Mucosa of stomach (tissue), 1 donor: ENCODE measurements around the gene RGS12.

Experiments used
- H3K27me3 ChIP-seq: one replicate; pipeline ENCODE4 v1.7.0; 2013; ENCODE audit warnings: mild to moderate bottlenecking, low read length; ENCODE audit not compliant: control insufficient read depth, insufficient read depth
- H3K36me3 ChIP-seq: one replicate; pipeline ENCODE4 v1.7.0; 2013; ENCODE audit warnings: low read length; ENCODE audit not compliant: control insufficient read depth, insufficient read depth
- H3K4me1 ChIP-seq: one replicate; pipeline ENCODE4 v1.7.0; 2013; ENCODE audit warnings: mild to moderate bottlenecking, low read length; ENCODE audit not compliant: control insufficient read depth, insufficient read depth
- H3K4me3 ChIP-seq: one replicate; pipeline ENCODE4 v1.7.0; 2013; ENCODE audit warnings: low read length
- H3K9ac ChIP-seq: one replicate; pipeline ENCODE4 v1.7.0; 2013; ENCODE audit warnings: mild to moderate bottlenecking, low read length, moderate library complexity
- H3K9me3 ChIP-seq: one replicate; pipeline ENCODE4 v1.7.0; 2013; ENCODE audit warnings: mild to moderate bottlenecking, low read length, moderate library complexity; ENCODE audit not compliant: control insufficient read depth
- donor health status: Pancreatic carcinoma.

RGS12 gene

DNA sequence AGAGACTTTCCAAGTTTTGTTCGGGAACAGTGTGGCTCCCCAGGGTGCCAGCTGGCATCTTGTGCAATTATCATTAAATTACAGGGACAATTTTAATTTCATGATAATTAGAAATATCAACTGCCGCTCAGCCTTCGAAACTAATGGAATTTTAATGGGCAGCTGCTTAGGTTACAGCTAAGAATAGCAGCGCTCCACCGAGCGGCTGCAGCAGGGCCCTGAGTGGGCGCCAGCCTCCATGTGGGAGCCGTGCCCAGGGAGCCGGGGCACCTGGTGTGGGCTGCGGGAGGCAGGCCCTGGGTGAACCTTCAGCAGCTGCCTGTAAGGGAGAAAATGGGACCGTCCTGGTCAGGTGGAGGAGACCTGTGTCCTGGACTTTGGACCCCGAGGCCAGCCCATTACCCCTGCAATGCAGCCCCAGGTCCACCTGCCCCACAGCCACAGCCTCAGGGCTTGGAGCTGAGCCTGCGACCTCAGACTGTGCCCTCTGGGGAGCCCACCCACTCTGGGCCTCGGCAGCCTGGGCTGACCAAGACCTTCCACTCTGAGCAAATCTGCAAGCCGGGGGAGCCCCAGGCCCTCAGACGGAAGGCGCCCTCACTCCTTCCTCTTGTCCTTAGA, 22.7 kb upstream of the RGS12 start:
- Histone ChIP-seq H3K36me3 (no peaks in the 10 kb centered on the region), H3K27me3 (no peaks in the 10 kb centered on the region), H3K9ac (no peak overlapping the region), H3K4me3 (no peak overlapping the region), H3K9me3 (no peaks in the 10 kb centered on the region), H3K4me1 (no peaks in the 10 kb centered on the region)

DNA sequence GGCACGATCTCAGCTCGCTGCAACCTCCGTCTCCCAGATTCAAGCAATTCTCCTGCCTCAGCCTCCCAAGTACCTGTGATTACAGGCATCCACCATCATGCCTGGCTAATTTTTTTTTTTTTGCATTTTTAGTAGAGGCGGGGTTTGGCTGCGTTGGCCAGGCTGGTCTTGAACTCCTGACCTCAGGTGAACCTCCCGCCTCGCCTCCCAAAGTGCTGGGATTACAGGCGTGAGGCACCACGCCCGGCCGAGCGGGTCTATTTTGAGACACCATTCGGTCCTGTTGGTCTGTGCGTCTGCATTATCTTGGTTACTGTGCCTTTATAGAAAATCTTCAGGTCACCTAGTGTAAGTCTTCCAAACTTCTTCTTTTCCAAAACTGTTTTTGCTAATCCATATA, 21.7 kb upstream of the RGS12 start:
- Histone ChIP-seq H3K4me1 (no peaks in the 10 kb centered on the region), H3K4me3 (no peak overlapping the region), H3K9ac (no peak overlapping the region), H3K9me3 (no peaks in the 10 kb centered on the region), H3K36me3 (no peaks in the 10 kb centered on the region), H3K27me3 (no peaks in the 10 kb centered on the region)

DNA sequence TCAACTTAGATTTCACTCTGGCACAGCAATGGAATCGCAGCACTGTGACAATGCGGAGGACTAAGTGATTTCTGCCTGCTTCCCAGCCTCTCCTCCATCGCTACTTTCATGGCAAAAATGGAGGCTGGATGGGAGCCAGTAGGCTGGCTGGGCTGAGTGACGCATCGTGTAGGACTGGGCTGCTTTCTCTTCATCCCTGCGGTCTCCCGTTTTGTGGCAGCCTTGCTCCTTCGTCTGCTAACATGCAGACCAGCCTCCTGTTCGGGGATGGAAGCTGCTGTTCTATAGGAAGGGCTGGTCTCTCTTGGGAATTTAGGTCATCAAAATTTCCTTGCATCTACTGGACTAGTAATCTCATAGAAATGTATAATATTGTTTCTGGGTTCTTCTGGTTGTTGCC, 15.8 kb upstream of the RGS12 start:
- Histone ChIP-seq H3K9ac (no peak overlapping the region), H3K4me3 (no peak overlapping the region), H3K9me3 (no peaks in the 10 kb centered on the region), H3K4me1 (no peaks in the 10 kb centered on the region), H3K27me3 (no peaks in the 10 kb centered on the region), H3K36me3 (no peaks in the 10 kb centered on the region)

DNA sequence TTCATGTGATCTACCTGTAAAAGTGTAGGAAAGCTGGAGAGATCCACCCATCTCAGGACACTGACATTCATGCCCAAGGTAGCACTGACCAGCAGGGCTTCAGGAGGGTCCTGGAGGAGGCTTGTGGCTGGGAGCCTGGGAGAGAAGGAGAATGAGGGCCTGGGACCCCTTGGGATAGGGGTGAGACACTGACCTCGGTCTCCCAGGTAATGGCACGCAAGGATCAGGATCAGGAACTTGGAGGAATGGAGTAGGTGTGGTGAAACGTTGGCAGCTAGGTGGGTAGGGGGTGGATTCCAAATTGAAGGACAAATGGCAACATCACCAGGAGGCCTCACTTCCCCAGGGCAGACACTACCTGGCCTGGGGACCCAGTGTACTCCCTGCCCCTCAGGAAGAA, 12.4 kb upstream of the RGS12 start:
- no peak overlapping the region for H3K4me3 ChIP-seq
- H3K4me1 ChIP-seq = no peaks in the 10 kb centered on the region
- no peaks in the 10 kb centered on the region for H3K9me3 ChIP-seq
- H3K27me3 ChIP-seq = peaks cover 11% of the 10 kb centered on the region
- no peaks in the 10 kb centered on the region for H3K36me3 ChIP-seq
- no peak overlapping the region for H3K9ac ChIP-seq

DNA sequence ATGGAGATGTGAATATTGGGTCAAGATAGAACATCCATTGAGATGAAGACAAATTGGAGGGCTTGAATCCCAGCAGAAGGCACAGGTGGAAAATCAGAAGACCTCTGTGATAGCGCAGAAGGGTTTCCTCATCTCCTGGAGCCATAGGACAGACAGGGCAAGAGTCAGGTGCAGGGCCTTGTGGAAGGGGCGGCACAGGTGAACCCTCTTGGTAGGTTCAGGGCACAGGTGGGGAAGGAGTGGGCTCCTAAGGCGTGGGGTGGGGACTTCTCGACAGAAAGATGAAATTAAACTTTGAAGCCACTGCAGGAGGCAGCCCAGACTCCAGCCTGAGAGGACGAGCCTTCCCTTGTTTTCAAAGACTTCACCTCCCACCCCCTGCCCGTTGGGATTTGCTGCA, 9.3 kb upstream of the RGS12 start:
- Histone ChIP-seq H3K9ac (no peak overlapping the region), H3K36me3 (no peaks in the 10 kb centered on the region), H3K4me3 (no peak overlapping the region), H3K4me1 (peaks cover 5% of the 10 kb centered on the region), H3K9me3 (no peaks in the 10 kb centered on the region), H3K27me3 (peaks cover 29% of the 10 kb centered on the region)

DNA sequence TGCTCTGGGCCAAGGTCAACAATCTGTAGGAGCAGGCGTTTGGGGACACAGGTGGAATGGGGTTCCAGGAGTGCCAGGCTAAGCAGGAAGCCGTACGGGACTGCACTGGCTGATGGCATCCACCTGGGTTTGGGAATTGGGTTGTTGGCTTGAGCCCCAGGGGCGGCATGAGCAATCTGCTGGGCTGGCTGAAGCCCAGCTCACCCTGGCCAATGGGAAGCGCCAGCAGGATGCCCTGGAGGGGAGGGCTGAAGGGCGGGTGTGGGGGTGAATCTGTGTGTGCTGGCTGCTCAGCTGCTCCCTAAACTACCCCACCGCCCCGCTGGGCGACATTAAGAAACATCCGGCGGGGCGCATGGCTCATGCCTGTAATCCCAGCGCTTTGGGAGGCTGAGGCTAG, 8.9 kb upstream of the RGS12 start:
- Histone ChIP-seq H3K4me1 (peaks cover 5% of the 10 kb centered on the region), H3K4me3 (no peak overlapping the region), H3K9me3 (no peaks in the 10 kb centered on the region), H3K9ac (no peak overlapping the region), H3K36me3 (no peaks in the 10 kb centered on the region), H3K27me3 (peaks cover 33% of the 10 kb centered on the region)

DNA sequence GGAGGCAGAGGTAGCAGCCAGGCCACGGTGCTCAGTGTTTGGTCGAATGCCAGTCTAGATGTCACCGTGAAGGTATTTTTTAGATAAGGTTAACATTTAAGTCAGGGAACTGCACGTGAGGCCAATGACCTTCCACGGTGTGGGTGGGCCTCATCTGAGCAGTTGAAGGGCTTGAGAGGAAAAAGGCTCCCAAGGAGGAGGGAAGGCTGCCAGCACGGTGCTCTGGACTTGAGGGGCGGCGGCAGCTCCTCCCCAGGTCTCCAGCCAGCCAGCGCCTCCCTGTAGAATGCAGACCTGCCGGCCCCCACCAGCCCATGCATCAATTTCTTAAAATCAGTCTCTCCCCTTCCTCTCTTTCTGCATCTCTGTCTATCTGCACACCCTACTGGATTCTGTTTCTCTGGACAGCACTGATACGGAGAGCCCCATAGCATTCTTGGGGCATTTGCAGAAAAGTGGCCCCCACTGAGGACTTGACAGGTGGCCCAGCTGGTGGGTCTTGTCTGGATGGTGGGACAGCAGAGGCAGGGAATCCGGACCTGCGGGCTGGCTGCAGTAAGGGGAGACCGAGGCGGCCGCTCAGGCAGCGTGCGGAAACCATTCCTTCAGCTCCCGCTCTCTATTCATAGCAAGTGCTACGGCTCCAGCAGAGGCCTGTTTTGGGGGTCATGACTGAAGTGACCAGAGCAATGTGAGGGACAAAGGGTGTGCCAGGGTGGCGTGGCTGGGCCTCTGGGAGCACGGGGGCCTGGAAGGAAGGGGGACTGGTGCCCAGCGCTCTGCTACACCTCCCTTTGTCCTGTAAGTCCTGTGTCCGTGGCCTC, 7.9 kb upstream of the RGS12 start:
- Histone ChIP-seq H3K4me1 (peaks cover 5% of the 10 kb centered on the region), H3K4me3 (no peak overlapping the region), H3K9ac (no peak overlapping the region), H3K36me3 (no peaks in the 10 kb centered on the region), H3K9me3 (no peaks in the 10 kb centered on the region), H3K27me3 (peaks cover 33% of the 10 kb centered on the region)

DNA sequence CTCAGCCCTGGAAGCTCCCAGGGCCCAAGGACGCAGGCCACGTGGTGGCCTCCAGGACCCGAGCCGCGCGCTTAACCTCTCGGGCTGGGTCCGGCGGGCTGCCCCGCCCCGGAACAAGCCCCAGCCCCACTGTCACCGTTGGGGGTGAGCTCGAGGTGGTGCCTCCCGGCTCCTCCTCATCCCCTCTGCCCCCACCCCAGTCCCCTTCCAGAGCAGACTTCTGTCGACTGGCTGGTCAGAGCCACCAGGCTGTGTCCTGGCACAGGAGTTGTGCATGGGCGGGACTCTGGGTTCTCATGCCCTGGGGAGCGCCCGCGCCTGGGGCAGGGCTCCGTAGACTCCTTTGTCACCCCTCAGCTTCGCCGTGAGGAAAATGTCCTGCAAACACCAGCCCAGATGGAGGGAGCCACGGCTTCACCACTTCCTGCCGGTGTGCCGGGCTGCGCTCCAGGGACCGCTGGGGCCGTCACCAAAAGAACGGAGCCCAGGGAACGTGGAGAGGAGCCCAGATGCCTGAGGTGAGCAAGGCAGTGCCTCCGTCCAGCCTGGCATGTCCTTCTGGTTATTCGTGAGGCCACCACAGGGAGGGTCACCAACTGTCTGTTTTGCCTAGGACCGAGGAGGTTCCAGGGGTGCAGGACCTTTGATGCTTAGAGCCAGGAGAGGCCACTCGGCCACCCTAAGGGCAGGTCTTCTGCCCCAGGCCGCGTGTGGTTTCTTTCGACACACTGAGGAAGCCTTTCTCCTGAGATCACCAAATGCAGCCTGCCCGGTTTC, 7.1 kb upstream of the RGS12 start:
- H3K4me3 ChIP-seq = no peak overlapping the region
- no peaks in the 10 kb centered on the region for H3K36me3 ChIP-seq
- no peak overlapping the region for H3K9ac ChIP-seq
- H3K9me3 ChIP-seq = no peaks in the 10 kb centered on the region
- peaks cover 33% of the 10 kb centered on the region for H3K27me3 ChIP-seq
- peaks cover 5% of the 10 kb centered on the region for H3K4me1 ChIP-seq

DNA sequence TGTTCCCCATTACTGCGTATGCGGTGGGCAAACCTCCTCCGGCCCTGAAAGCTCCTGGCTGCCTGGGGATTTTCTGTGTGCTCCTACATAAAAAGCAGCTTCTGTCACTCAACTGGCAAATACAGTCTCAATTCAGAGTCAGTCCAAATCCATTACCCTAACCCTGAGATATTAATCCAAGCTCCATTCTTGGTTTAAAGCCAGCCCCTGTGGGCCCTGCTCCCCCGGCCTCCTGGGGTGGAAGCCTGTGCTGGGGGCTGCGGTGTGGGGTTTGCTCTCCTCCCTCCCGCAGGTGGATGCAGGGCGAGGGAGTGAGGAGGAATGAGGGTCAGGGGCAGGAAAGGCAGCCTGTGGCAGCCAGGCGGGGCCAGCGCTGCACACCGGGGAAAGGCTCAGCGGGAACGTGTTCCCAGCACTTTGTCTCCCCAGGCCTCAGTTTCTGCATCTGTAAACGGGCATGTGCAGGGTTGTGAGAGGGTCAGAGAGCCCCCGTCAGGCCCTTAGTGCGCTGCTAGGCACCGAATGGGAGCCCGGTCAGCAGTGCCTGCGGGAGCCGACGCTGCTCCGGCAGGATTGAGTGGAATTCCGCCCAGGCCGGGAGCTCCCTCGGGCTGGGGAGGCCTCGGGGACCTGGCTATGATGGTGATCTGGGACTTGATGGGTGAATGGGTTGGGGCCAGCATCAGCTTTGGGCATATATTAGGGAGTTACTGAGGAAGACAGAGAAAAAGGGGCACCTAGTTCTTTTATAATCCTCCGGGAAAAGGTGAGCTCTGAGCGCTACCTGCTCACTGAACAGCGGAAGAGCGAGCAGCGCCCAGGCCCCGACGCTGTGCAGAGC, 6.3 kb upstream of the RGS12 start:
- Histone ChIP-seq H3K27me3 (peaks cover 33% of the 10 kb centered on the region), H3K9me3 (no peaks in the 10 kb centered on the region), H3K4me3 (no peak overlapping the region), H3K36me3 (no peaks in the 10 kb centered on the region), H3K4me1 (peaks cover 13% of the 10 kb centered on the region), H3K9ac (no peak overlapping the region)

DNA sequence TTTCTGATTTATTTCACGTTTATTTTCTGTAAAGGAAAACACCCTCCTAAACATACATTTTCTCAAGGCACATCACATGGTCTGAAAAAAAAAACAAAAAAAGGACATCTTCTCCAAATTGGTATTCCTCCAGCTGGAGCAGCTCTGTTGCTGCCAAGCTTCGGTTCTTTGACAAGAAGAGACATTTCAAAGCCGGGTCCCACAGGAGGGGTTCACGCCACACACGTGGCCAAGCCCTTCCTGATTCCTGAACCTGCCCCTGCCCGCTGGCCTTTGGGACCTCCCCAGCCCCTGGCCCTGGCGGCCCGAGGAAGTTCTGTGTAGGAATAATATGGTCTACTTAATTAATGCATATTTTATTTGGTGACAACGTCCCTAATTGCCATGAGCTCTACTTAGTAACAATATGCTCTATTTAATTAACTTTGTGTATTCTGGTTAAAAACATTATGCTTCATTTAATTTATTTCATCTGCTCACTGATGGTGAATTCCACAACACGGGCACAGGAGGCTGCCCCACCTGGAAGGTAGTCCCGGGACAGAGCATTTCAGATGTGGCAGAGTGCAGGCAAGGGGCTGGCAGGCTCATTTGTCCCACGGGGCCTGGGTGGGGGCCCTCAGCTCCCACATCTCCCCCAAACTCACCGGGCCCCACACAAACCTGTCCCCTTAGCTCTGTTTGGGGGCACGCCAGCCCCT, 5.4 kb upstream of the RGS12 start:
- no peak overlapping the region for H3K9ac ChIP-seq
- H3K36me3 ChIP-seq = no peaks in the 10 kb centered on the region
- H3K4me3 ChIP-seq = no peak overlapping the region
- peaks cover 33% of the 10 kb centered on the region for H3K27me3 ChIP-seq
- H3K9me3 ChIP-seq = no peaks in the 10 kb centered on the region
- peaks cover 16% of the 10 kb centered on the region for H3K4me1 ChIP-seq

DNA sequence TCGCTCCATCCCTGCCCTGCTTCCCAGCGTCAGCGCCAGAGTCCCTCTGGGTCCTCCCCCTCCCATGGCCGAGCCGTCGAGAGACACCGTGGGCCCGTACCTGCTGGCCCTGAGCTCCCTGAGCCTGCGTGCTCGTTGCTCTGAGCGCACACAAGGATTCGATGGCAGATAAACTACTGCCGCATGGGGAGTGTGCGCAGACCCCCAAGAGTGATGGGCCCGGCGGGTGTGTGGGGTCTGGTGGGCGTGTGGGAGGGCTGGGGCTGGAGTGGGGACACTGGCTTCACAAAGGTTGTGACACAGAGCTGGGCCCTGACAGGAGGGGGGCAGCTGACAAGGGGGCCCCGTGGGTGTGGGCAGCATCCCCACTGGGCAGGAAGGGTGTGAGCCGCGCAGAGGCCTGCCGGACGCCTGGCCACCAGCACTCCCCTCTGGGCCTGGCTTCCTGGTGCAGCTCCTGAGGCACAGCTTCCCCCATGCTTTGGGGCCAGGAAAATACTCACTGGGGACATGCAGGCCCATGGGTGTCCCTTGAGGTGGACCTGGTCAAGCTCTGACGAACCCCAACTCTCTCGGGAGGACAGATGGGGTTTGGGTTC, 4.8 kb upstream of the RGS12 start:
- Histone ChIP-seq H3K4me3 (no peak overlapping the region), H3K4me1 (peaks cover 16% of the 10 kb centered on the region), H3K36me3 (no peaks in the 10 kb centered on the region), H3K27me3 (peaks cover 33% of the 10 kb centered on the region), H3K9ac (no peak overlapping the region), H3K9me3 (no peaks in the 10 kb centered on the region)
